ENCODE data around the gene NFKBIB. TPM values are rescaled to one million over a fixed set of nuclear protein-coding genes. Genes with fewer than 3 reads are reported as not detected.
"Not testable (repeated sequence)": the region's sequence is repeated elsewhere in the genome, so short reads cannot be mapped to it uniquely, and the experiment has no call there.

Gene NFKBIB
- total RNA-seq, 6 experiments from 2014 or later: 13.2 to 27.9 (median 16.5) TPM

- TF ChIP-seq, protein P1, sequence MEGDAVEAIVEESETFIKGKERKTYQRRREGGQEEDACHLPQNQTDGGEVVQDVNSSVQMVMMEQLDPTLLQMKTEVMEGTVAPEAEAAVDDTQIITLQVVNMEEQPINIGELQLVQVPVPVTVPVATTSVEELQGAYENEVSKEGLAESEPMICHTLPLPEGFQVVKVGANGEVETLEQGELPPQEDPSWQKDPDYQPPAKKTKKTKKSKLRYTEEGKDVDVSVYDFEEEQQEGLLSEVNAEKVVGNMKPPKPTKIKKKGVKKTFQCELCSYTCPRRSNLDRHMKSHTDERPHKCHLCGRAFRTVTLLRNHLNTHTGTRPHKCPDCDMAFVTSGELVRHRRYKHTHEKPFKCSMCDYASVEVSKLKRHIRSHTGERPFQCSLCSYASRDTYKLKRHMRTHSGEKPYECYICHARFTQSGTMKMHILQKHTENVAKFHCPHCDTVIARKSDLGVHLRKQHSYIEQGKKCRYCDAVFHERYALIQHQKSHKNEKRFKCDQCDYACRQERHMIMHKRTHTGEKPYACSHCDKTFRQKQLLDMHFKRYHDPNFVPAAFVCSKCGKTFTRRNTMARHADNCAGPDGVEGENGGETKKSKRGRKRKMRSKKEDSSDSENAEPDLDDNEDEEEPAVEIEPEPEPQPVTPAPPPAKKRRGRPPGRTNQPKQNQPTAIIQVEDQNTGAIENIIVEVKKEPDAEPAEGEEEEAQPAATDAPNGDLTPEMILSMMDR (IDR thresholded peaks at IDR 0.05): no peak
- TF ChIP-seq POLR2A (IDR thresholded peaks at IDR 0.05): peak; percentile 92
- Histone ChIP-seq H3K36me3 (peaks cover 2 to 11% (median 7%) of the 10 kb centered on the region in 4 donors), H3K27me3 (no peaks in the 10 kb centered on the region), H3K27ac (peak overlapping the region; percentile 98 to 99 (median 98)), H3K9me3 (no peaks in the 10 kb centered on the region), H3K4me1 (peaks cover 0 to 22% (median 10%) of the 10 kb centered on the region in 4 donors), H3K4me3 (peak overlapping the region; percentile 70 to 89 (median 76))
- peak; percentile 96 to 97 (median 97) for DNase-seq
- under 1% methylated on average over 30 of the region's 67 CpGs for WGBS (ENCODE audit: insufficient coverage, low coverage, low lambda C conversion rate, missing lambda C conversion rate)
- intact Hi-C loops (cut with DNase I): no loop called here
- ATAC-seq: peak; percentile 53 to 60 (median 58)
Measured at GRCh38 chr19:38851622-38852230, 48.0 kb upstream of the NFKBIB start.

DNA sequence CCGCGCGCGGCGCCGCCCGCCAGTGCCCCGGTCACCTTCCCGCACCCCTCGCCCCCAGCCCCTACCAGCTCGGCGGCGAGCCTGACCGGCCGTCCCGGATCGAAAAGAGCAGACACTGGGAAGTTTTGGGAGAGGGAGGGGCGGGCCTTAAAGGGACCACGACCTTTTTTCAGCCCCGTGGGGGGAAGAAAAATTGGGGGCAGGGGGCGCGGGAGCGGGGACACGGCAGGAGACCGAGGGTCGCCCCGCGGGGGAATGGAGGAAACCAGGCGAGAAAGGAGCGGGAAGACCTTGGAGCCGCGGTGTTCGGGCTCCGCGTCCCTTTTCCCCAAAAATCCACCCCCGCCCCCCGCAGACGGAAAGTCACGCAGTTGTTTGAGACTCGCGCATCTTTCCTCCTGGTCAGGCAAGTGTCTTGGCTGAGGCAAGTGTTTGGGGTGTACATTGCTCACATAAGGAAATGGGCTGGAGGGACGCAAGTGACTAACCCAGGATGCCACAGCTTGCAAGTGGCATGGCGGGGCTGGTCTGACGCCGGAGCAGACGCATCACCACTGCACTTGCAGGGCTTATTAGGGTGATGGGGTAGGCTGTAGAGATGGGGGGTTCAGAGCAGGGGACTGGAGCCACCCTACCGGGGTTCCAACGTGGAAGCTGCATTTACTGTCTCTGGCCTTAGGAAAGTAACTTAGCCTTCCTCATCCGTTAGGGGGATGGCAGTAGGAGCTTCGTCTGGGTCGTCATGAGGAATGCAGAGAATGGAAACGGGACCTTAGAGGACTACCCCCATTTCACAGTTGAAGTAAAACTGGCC lies 47.3 kb upstream of the NFKBIB start:
- ATAC-seq (no peak), DNase-seq (peak; percentile 77 to 84 (median 83))
- Histone ChIP-seq H3K4me1 (peaks cover 0 to 15% (median 8%) of the 10 kb centered on the region in 4 donors), H3K9me3 (no peaks in the 10 kb centered on the region), H3K36me3 (peaks cover 0 to 3% (median under 1%) of the 10 kb centered on the region in 4 donors), H3K4me3 (peak overlapping the region; percentile 70 to 89 (median 76)), H3K27ac (peak overlapping the region; percentile 98 to 99 (median 98)), H3K27me3 (no peaks in the 10 kb centered on the region)
- TF ChIP-seq, protein P1 (IDR thresholded peaks at IDR 0.05): peak in 1 of 4 donors; percentile 6
- peak; percentile 50 for TF ChIP-seq POLR2A (IDR thresholded peaks at IDR 0.05)
- intact Hi-C loops (cut with DNase I): no loop called here
- WGBS (ENCODE audit: insufficient coverage, low coverage, low lambda C conversion rate, missing lambda C conversion rate): 2% methylated on average over 22 of the region's 52 CpGs

DNA sequence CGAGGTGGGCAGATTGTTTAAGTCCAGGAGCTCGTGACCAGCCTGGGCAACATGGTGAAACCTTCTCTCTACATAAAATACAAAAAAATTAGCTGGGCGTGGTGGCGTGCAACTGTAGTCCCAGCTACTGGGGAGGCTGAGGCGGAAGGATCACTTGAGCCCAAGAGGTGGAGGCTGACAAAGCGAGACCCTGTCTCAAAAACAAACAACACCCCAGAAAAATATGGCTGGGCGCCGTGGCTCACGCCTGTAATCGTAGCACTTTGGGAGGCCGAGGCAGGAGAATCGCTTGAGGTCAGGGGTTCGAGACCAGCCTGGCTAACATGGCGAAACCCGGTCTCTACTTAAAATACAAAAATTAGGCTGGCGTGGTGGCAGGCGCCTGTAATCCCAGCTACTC lies 46.6 kb upstream of the NFKBIB start:
- Histone ChIP-seq H3K36me3 (no peaks in the 10 kb centered on the region), H3K27me3 (no peaks in the 10 kb centered on the region), H3K4me3 (peak overlapping the region in 1 of 3 donors; percentile 70), H3K4me1 (peaks cover 0 to 9% (median 3%) of the 10 kb centered on the region in 4 donors), H3K27ac (peak overlapping the region in 2 of 3 donors; percentile 98 to 99), H3K9me3 (no peaks in the 10 kb centered on the region)
- DNase-seq (no peak), ATAC-seq (no peak)
- no peak for TF ChIP-seq POLR2A (IDR thresholded peaks at IDR 0.05)
- TF ChIP-seq, protein P1 (IDR thresholded peaks at IDR 0.05): no peak
- intact Hi-C loops (cut with DNase I): no loop called here
- 82% methylated on average over 9 of the region's 17 CpGs for WGBS (ENCODE audit: insufficient coverage, low coverage, low lambda C conversion rate, missing lambda C conversion rate)

DNA sequence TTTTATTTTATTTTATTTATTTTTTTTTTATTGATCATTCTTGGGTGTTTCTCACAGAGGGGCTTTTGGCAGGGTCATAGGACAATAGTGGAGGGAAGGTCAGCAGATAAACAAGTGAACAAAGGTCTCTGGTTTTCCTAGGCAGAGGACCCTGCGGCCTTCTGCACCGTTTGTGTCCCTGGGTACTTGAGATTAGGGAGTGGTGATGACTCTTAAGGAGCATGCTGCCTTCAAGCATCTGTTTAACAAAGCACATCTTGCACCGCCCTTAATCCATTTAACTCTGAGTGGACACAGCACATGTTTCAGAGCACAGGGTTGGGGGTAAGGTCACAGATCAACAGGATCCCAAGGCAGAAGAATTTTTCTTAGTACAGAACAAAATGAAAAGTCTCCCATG lies 44.8 kb upstream of the NFKBIB start:
- H3K4me1 ChIP-seq; ATAC-seq; H3K27me3 ChIP-seq; intact Hi-C loops (cut with DNase I); DNase-seq; H3K27ac ChIP-seq; H3K36me3 ChIP-seq; H3K4me3 ChIP-seq; H3K9me3 ChIP-seq: not testable (repeated sequence)
- WGBS (ENCODE audit: insufficient coverage, low coverage, low lambda C conversion rate, missing lambda C conversion rate): 60% methylated on average over 3 of the region's 3 CpGs

DNA sequence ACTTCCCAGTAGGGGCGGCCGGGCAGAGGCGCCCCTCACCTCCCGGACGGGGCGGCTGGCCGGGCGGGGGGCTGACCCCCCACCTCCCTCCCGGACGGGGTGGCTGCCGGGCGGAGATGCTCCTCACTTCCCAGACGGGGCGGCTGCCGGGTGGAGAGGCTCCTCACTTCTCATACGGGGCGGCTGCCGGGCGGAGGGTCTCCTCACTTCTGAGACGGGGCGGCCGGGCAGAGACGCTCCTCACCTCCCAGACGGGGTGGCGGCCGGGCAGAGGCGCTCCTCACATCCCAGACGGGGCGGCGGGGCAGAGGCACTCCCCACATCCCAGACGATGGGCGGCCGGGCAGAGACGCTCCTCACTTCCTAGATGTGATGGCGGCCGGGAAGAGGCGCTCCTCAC lies 44.0 kb upstream of the NFKBIB start:
- H3K27me3 ChIP-seq: not testable (repeated sequence)

More for the DNA sequence above, 44.0 kb upstream of the NFKBIB start:
- H3K9me3 ChIP-seq; H3K4me1 ChIP-seq; H3K4me3 ChIP-seq; intact Hi-C loops (cut with DNase I); ATAC-seq; H3K27ac ChIP-seq; DNase-seq; H3K36me3 ChIP-seq: not testable (repeated sequence)
- WGBS (ENCODE audit: insufficient coverage, low coverage, low lambda C conversion rate, missing lambda C conversion rate): no CpG with 5 or more reads among the region's 37 CpGs

Data from right lobe of liver (tissue), 6 donors.